ENCODE data around the gene TMEM45B.
"Not testable (repeated sequence)": the region's sequence is repeated elsewhere in the genome, so short reads cannot be mapped to it uniquely, and the experiment has no call there.

The TMEM45B gene

GRCh38 chr11:129791515-129791914 is 24.1 kb upstream of the TMEM45B start:
- in situ Hi-C loops (cut with MboI; ENCODE audit: low sequenced_read_pairs, unreplicated experiment) = no loop called here
- no peak for TF ChIP-seq CTCF (IDR thresholded peaks at IDR 0.05; ENCODE audit: borderline replicate concordance, control extremely low read depth, extremely low read depth, insufficient read depth, missing control alignments)
- no peak for DNase-seq (ENCODE audit: low spot score)

- TF ChIP-seq CTCF (IDR thresholded peaks at IDR 0.05; ENCODE audit: borderline replicate concordance, control extremely low read depth, extremely low read depth, insufficient read depth, missing control alignments) = no peak
- in situ Hi-C loops (cut with MboI; ENCODE audit: low sequenced_read_pairs, unreplicated experiment) = no loop called here
- DNase-seq (ENCODE audit: low spot score) = no peak
These were observed 23.0 kb upstream of the TMEM45B start for GRCh38 chr11:129792663-129793062.

- in situ Hi-C loops (cut with MboI; ENCODE audit: low sequenced_read_pairs, unreplicated experiment) = no loop called here
- no peak for TF ChIP-seq CTCF (IDR thresholded peaks at IDR 0.05; ENCODE audit: borderline replicate concordance, control extremely low read depth, extremely low read depth, insufficient read depth, missing control alignments)
- no peak for DNase-seq (ENCODE audit: low spot score)
These were observed 20.6 kb upstream of the TMEM45B start for GRCh38 chr11:129795089-129795488.

GRCh38 chr11:129798212-129798611 is 17.4 kb upstream of the TMEM45B start:
- in situ Hi-C loops (cut with MboI; ENCODE audit: low sequenced_read_pairs, unreplicated experiment) = no loop called here
- TF ChIP-seq CTCF (IDR thresholded peaks at IDR 0.05; ENCODE audit: borderline replicate concordance, control extremely low read depth, extremely low read depth, insufficient read depth, missing control alignments) = no peak
- DNase-seq (ENCODE audit: low spot score) = no peak

- in situ Hi-C loops (cut with MboI; ENCODE audit: low sequenced_read_pairs, unreplicated experiment) = not testable (repeated sequence)
These were observed 15.5 kb upstream of the TMEM45B start for GRCh38 chr11:129800162-129800561.

GRCh38 chr11:129800655-129801054 is 15.0 kb upstream of the TMEM45B start:
- no peak for DNase-seq (ENCODE audit: low spot score)
- no peak for TF ChIP-seq CTCF (IDR thresholded peaks at IDR 0.05; ENCODE audit: borderline replicate concordance, control extremely low read depth, extremely low read depth, insufficient read depth, missing control alignments)
- in situ Hi-C loops (cut with MboI; ENCODE audit: low sequenced_read_pairs, unreplicated experiment) = no loop called here

More at GRCh38 chr11:129800162-129800561, 15.5 kb upstream of the TMEM45B start:
- DNase-seq (ENCODE audit: low spot score) = not testable (repeated sequence)

GRCh38 chr11:129803533-129803932 is 12.1 kb upstream of the TMEM45B start:
- no peak for DNase-seq (ENCODE audit: low spot score)
- TF ChIP-seq CTCF (IDR thresholded peaks at IDR 0.05; ENCODE audit: borderline replicate concordance, control extremely low read depth, extremely low read depth, insufficient read depth, missing control alignments) = no peak
- in situ Hi-C loops (cut with MboI; ENCODE audit: low sequenced_read_pairs, unreplicated experiment) = no loop called here

All from GM13976 (cell line).